Fibroblast of mammary gland (primary cell): Measurements from ENCODE around the gene TLE4.

ENCODE experiments used
- DNase-seq: peaks from one replicate; pipeline ENCODE4 v3.0.0-alpha.2; 2010; ENCODE audit warnings: low read depth
- H3K4me3 ChIP-seq: 2 replicates; pipeline ENCODE4 v1.5.1; 2011; ENCODE audit warnings: low read depth, mild to moderate bottlenecking, low read length, moderate library complexity; ENCODE audit not compliant: control insufficient read depth
- CTCF ChIP-seq: conservative IDR thresholded peaks from 2 replicates; pipeline ENCODE4 v1.5.1; 2011; ENCODE audit warnings: low read depth, low read length, inconsistent platforms; ENCODE audit not compliant: control insufficient read depth, insufficient read depth

The TLE4 gene

GRCh38 chr9:79674052-79674777 lies 102.5 kb downstream of the TLE4 start:
- TF ChIP-seq CTCF = no peak
- no peak for DNase-seq
- no peak overlapping the region for H3K4me3 ChIP-seq

- no peak overlapping the region for H3K4me3 ChIP-seq
- TF ChIP-seq CTCF = no peak
- DNase-seq = no peak
Measured at GRCh38 chr9:79681576-79681975, 109.8 kb downstream of the TLE4 start.

GRCh38 chr9:79682076-79682736 lies 110.4 kb downstream of the TLE4 start:
- TF ChIP-seq CTCF = no peak
- DNase-seq = no peak
- H3K4me3 ChIP-seq = no peak overlapping the region

- no peak for DNase-seq
- no peak overlapping the region for H3K4me3 ChIP-seq
- no peak for TF ChIP-seq CTCF
Measured at GRCh38 chr9:79684059-79684458, 112.3 kb downstream of the TLE4 start.

- peak; percentile 31 for DNase-seq
- H3K4me3 ChIP-seq = no peak overlapping the region
- TF ChIP-seq CTCF = no peak
Measured at GRCh38 chr9:79684711-79685575, 113.2 kb downstream of the TLE4 start.

- no peak overlapping the region for H3K4me3 ChIP-seq
- TF ChIP-seq CTCF = no peak
- peak; percentile 75 for DNase-seq
Measured at GRCh38 chr9:79685577-79685976, 113.8 kb downstream of the TLE4 start.
